Mucosa of gallbladder (tissue), 1 donor: ENCODE data around the gene PELO. TPM values are rescaled to one million over a fixed set of nuclear protein-coding genes. Genes with fewer than 3 reads are reported as not detected.
"Not testable (repeated sequence)": the region's sequence is repeated elsewhere in the genome, so short reads cannot be mapped to it uniquely, and the experiment has no call there.

ENCODE experiments used
- DNase-seq: peaks from one replicate; pipeline ENCODE4 v3.0.0-alpha.2; 2020; ENCODE audit warnings: low spot score
- total RNA-seq: library from RNA; stranded (reverse); gene quantifications from one replicate; pipeline ENCODE4 v1.2.1, GENCODE V29; 2021
- donor health status: DM: no; HTN: no; CAD: no.

Gene PELO
- total RNA-seq, 1 donor from 2014 or later, result 41.6 TPM

- peak; percentile 58 for DNase-seq
These were observed 12.9 kb downstream of the PELO start for GRCh38 chr5:52800394-52801213.

DNA sequence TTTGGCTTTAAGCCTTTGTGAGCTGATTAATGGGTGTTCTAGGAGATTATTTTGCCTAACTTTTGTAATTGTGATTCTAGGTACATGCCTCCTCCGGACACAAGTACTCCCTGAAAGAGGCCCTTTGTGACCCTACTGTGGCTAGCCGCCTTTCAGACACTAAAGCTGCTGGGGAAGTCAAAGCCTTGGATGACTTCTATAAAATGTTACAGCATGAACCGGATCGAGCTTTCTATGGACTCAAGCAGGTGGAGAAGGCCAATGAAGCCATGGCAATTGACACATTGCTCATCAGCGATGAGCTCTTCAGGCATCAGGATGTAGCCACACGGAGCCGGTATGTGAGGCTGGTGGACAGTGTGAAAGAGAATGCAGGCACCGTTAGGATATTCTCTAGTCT is 13.6 kb downstream of the PELO start:
- no peak for DNase-seq

DNA sequence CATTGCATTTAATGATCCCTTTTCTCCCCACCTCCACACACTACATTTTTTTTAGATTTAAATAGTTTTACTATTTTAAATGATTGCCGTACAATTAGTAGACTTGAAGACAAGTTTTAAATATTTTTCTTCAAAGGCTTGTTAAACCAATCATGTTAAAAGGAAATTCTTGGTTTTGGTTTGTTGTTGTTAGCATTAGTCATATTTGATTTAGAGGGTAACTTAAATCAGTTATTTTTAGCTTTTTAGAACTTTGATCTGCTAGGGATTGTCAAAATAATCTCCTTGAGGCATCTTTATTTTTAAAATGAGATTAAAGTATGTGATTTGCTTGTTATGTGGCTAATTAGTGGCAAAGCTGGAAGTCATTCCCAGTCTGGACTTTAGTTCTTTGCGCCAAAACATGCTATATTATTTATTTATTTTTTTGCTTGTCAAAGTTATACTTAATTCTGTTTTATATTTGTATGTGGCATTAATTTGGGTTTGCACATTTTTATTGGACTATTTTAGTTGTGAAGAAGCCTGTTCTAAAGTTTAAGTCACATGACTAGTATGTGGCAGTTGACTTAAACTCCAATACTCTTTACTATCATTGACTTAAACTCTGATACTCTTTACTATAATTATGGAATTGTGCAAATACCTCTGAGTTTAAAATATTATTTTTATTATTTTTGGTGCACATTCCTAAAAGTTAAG is 14.7 kb downstream of the PELO start:
- DNase-seq, result no peak

GRCh38 chr5:52802974-52803336 is 15.2 kb downstream of the PELO start:
- no peak for DNase-seq

DNA sequence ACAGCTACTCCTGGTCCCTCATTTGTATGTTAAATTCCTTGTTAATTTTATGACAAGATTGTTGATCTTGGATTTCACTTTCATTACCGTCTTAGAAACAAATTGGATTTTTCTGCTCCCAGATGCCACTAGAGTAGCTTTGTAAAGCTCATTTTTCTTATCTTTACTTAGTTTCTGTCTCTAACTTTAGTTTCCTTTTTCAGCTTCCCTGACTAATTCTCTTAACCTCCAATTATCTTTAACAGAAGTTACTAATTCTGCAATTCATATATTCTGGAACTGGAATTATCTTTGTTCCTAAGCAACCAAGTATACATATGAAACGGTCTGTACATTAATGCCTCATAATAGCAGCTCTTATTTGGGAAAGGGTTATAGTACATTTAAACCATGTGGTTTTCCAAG is 16.7 kb downstream of the PELO start:
- no peak for DNase-seq

DNA sequence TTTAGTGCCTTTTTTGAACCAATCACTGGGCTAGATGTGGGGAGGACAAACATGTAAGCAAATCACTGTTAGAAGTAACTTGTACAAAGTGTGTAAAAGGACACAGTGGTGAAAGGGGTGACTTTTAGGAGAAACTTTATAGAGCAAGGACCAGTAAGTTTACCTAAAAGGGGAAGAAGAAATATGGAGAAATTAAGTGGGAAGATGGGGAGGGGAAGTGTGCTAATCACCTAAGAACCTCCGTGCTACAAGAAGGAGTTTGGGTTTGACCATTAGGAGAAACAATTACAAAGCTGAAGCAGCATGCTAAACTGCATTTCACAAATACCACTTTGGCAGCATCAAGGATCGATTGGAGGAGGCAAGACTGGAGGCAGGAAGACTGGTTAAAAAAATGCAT is 17.3 kb downstream of the PELO start:
- DNase-seq, result no peak

DNA sequence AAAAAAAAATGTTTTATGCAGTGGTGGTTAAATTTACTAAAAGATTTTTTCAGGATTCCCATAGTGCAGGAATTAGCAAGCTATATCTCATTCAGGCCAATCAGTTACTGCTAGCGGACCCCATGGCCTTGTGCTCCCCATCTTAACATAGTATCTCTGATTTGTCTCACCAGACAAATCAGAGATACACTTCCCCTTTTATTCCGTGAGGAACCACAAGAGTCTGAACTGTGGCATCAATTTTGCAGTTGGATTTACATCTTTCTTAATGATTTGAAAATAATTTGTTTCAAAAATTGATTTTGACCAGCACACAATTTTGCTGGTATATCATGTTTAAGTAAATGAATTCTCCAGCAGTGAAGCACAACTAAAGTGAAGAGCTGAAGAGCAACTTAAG is 17.9 kb downstream of the PELO start:
- DNase-seq, result no peak

DNA sequence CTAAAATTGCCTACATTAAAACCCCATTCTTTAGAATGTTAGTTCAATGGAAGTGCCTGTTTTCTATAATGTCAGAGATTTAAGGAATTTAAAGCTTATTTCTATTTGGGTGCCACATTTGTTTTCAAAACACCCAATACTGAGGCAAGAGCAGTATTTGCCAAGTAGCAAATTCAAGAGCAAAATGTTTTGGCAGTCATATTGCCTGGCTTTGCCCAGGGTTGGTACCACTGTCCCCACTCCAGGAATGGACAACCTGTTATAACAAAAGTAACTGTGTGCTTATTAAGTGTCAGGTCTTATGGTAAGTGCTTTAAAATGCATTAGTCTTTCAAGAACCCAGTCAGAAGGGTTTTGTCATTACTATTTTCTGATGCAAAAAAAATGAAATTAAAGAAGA is 19.3 kb downstream of the PELO start:
- no peak for DNase-seq

- DNase-seq, result no peak
These were observed 20.0 kb downstream of the PELO start for GRCh38 chr5:52807723-52808122.

- DNase-seq, result no peak
These were observed 20.7 kb downstream of the PELO start for GRCh38 chr5:52808316-52808901.

DNA sequence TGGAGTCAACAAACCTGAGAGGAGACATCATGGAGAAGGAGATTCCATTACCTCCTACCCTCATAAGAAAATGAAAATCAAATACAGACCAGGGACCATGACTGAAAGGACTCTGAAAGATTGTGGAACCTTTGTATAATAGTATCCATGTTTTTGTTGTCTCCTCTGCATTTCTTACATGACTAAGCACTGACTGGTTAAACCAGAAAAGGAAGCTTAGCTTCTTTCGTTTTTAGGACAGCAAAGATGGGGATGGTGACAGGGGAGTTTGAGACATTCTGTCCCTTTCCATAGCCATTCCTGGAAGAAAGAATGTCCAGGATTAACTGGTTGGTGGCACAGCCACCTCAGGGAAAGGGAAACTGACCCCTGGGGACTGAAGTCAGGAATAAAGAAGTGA is 22.2 kb downstream of the PELO start:
- DNase-seq, result no peak

- no peak for DNase-seq
These were observed 22.7 kb downstream of the PELO start for GRCh38 chr5:52810426-52810825.

- no peak for DNase-seq
These were observed 23.5 kb downstream of the PELO start for GRCh38 chr5:52811067-52811749.

DNA sequence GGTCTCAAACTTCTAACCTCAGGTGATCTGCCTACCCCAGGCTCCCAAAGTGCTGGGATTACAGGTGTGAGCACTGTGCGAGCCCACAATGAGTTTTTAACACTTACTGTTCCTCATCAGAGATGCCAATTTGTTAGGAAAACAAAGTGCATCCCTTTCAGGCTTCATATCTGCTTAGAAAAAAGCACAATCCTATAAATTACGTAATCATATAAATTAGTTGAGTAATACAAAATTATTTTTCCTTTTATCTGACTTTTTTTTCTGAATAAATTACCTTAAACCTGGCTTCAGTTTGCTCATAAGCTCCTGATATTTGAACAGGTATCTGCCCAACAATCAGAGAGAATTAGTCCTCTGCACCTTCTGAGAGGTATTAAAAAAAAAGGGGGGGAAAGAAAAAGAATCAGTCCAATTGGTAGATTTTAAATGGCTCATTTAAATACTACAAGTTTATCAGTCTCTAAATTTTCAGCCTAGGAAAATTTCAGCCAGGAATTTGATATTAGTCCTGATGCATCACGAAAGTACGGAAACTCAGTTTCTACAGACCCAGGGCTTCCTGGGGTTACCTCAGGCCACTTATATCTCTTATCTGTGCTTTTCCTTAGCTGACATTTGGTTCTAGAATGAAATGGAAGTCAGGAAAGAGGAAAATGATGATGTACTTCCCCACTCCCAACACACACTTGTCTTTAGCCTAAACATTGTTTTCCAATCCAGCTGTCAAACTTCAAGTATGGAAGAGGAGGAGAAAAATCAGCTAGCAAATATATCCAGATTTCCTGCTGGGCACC is 26.8 kb downstream of the PELO start:
- no peak for DNase-seq

- no peak for DNase-seq
These were observed 30.1 kb downstream of the PELO start for GRCh38 chr5:52817818-52818217.

DNA sequence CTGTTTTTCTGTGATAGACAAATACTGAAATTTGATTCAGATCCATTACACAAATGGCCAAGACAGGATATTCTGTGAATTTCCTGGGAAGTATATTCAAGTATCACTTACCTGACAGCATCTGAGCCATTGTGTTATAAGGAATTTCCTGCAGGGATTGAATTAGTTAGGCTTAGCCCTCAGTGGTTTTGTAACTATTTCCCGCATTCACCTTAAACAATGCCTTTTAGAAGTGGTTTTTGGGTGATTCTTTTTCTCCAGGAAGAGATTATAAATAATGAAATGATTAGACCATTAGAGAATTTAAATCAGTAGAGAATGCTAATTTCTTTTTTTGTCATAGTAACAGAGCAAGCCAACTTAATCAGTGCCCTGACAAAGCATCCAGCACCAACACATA is 30.6 kb downstream of the PELO start:
- no peak for DNase-seq

DNA sequence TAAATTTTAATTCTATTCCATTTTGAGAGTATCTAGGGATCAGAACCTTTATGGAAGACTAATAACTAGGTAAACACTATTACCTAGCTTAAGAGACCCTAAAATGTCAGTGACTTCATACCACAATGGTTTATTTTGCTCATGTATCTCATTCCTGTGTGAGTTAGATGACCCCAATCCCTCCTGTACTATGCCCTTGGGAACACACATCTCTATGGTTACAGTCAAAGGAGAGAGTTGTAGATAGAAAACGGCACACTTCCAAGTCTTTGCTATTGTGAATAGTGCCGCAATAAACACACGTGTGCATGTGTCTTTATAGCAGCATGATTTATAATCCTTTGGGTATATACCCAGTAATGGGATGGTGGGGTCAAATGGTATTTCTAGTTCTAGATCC is 31.1 kb downstream of the PELO start:
- DNase-seq, result not testable (repeated sequence)

GRCh38 chr5:52821901-52822300 is 34.2 kb downstream of the PELO start:
- DNase-seq, result no peak

DNA sequence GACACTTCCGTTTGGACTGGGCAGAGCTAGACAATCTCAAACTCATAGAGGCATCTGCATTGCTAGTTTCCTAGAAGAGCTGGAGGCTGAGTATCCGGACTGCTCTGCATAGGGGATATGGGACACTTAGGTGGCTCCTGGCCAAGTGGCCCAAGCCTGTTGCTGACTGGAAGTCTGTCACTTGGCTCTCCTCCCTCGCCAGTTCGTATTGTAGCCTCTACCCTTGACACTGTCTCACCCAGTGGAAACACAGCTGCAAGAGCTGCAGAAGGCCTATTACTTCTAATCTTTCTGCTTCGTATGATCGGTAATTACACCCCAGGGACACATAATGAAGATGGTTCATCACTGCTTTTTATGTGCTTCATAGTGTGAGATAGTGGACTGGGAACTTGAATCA is 34.7 kb downstream of the PELO start:
- DNase-seq, result no peak

DNA sequence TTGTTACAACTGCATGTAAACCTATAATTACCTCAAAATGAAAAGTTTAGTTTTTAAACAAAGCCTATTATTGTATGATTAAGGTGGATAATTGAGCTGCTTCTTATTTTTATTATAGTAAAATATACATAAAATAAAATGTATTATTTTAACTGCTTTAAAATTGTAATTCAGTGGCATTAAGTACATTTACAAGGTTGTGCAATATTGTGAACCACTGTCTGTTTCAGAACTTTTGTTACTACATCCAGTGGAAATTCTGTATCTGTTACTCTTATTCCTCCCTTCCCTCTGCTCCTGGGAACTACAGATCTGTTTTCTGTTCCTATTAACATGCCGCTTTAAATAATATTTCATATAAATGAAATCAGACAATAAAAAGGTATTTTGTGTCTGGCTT is 37.1 kb downstream of the PELO start:
- DNase-seq, result no peak

DNA sequence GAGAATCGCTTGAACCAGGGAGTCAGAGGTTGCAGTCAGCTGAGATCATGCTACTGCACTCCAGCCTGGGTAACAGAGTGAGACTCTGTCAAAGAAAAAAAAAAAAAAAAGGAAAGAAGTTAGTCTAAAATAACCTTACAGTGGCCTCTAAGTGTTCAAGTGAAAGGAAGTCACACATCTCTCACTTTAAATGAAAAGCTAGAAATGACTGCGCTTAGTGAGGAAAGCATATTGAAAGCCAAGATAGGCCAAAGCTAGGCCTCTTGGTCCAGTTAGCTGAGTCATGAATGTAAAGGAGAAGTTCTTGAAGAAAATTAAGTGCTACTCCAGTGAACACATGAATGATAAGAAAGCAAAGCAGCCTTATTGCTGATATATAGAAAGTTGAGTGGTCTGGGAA is 38.1 kb downstream of the PELO start:
- no peak for DNase-seq

GRCh38 chr5:52827815-52828214 is 40.1 kb downstream of the PELO start:
- DNase-seq, result no peak
